H1 (cell line): ENCODE measurements around the gene RHCG. TPM values are rescaled to one million over a fixed set of nuclear protein-coding genes. Genes with fewer than 3 reads are reported as not detected.

Experiments used
- CTCF ChIA-PET: fragments of 300-600 bp; sonication (Branson Sonifier 250); formaldehyde crosslinking; loops from one replicate; lab custom pipeline; 2021; ENCODE audit not compliant: partially characterized antibody; lab: Charles Lee
- POLR2A ChIA-PET: fragments of 300-600 bp; sonication (Branson Sonifier 250); formaldehyde crosslinking; loops from one replicate; lab custom pipeline; 2021; ENCODE audit warnings: inconsistent platforms; ENCODE audit not compliant: partially characterized antibody; lab: Charles Lee
- DNase-seq, 2 experiments: peaks; one replicate each; pipeline versions ENCODE4 v3.0.0 to v3.0.0-alpha.2; 2010 to 2022; ENCODE audit warnings: low spot score in 2 of 2, low read depth in 1 of 2, mixed read lengths in 1 of 2
- FAIRE-seq: peaks from 2 replicates; lab custom pipeline; 2011; peaks lifted over from hg19 to GRCh38; lab: Jason Lieb, UNC
- H2AFZ ChIP-seq: 2 replicates; pipeline ENCODE4 v1.8.1; 2012; ENCODE audit warnings: low read length, inconsistent platforms
- H2AK5ac ChIP-seq: 2 replicates; pipeline ENCODE4 v1.6.1; 2013; ENCODE audit warnings: low read depth, low read length
- H2BK120ac ChIP-seq: replicated peaks from 2 replicates; pipeline ENCODE3; 2013; ENCODE audit warnings: low read depth, low read length, inconsistent platforms
- H2BK12ac ChIP-seq: 2 replicates; pipeline ENCODE4 v1.6.1; 2013; ENCODE audit warnings: low read depth, low read length
- H2BK15ac ChIP-seq: 2 replicates; pipeline ENCODE4 v1.6.1; 2013; ENCODE audit warnings: low read length
- H2BK20ac ChIP-seq: 2 replicates; pipeline ENCODE4 v1.6.1; 2013; ENCODE audit warnings: low read length
- H2BK5ac ChIP-seq: 2 replicates; pipeline ENCODE4 v1.6.1; 2013; ENCODE audit warnings: low read depth, low read length
- H3K14ac ChIP-seq: 2 replicates; pipeline ENCODE4 v1.6.1; 2013; ENCODE audit warnings: inconsistent platforms; ENCODE audit not compliant: insufficient read length
- H3K18ac ChIP-seq: 2 replicates; pipeline ENCODE4 v1.6.1; 2013; ENCODE audit warnings: low read length; ENCODE audit errors: extremely low read depth
- H3K23ac ChIP-seq: 2 replicates; pipeline ENCODE4 v1.6.1; 2013; ENCODE audit warnings: inconsistent platforms; ENCODE audit not compliant: insufficient read length
- H3K23me2 ChIP-seq: 2 replicates; pipeline ENCODE4 v1.6.1; 2013; ENCODE audit warnings: low read depth, low read length
- H3K27ac ChIP-seq: 2 replicates; pipeline ENCODE4 v1.6.1; 2011; ENCODE audit warnings: low read depth, low read length, inconsistent platforms
- H3K27me3 ChIP-seq, 4 experiments: replicated peaks in 1 of 4; 1 replicate in 1 of 4; 2 replicates in 3 of 4; pipeline versions ENCODE4 v1.6.1 to v1.8.1; 2011 to 2013; ENCODE audit warnings: low read length in 3 of 4, mild to moderate bottlenecking in 3 of 4, inconsistent platforms in 2 of 4, mixed read lengths in 2 of 4, moderate library complexity in 1 of 4; ENCODE audit not compliant: control insufficient read depth in 3 of 4, insufficient read depth in 3 of 4; ENCODE audit errors: extremely low read depth in 1 of 4
- H3K36me3 ChIP-seq, 4 experiments: 2 replicates each; pipeline versions ENCODE4 v1.6.1 to v1.8.1; 2011 to 2013; ENCODE audit warnings: mild to moderate bottlenecking in 4 of 4, low read length in 3 of 4, moderate library complexity in 2 of 4, control low read depth in 1 of 4, inconsistent platforms in 1 of 4; ENCODE audit not compliant: insufficient read depth in 4 of 4, control insufficient read depth in 2 of 4
- H3K4ac ChIP-seq: replicated peaks from 2 replicates; pipeline ENCODE3; 2013; ENCODE audit warnings: low read length, low read depth, mixed read lengths, inconsistent platforms; ENCODE audit not compliant: insufficient read length
- H3K4me1 ChIP-seq, 4 experiments: replicated peaks in 1 of 4; 1 replicate in 1 of 4; 2 replicates in 3 of 4; pipeline versions ENCODE4 v1.6.1 to v1.8.1; 2011 to 2013; ENCODE audit warnings: low read length in 3 of 4, inconsistent platforms in 2 of 4, mixed read lengths in 1 of 4; ENCODE audit not compliant: insufficient read depth in 4 of 4, control insufficient read depth in 3 of 4
- H3K4me2 ChIP-seq, 2 experiments: 2 replicates each; pipeline versions ENCODE4 v1.6.1 to v1.8.1; 2011 to 2013; ENCODE audit warnings: low read depth in 2 of 2, low read length in 2 of 2, control low read depth in 1 of 2, inconsistent platforms in 1 of 2, mild to moderate bottlenecking in 1 of 2; ENCODE audit not compliant: insufficient read depth in 1 of 2
- H3K4me3 ChIP-seq, 4 experiments: fragments of 200-600, 300-600 bp in 1 of 4; sonication (generic), shearing (Covaris generic), sonication (Bioruptor Twin) in 1 of 4; 2 replicates each; pipeline versions ENCODE4 v1.5.1 to v1.8.1; 2011 to 2016; ENCODE audit warnings: low read length in 4 of 4, low read depth in 3 of 4, control low read depth in 2 of 4, inconsistent platforms in 2 of 4, mild to moderate bottlenecking in 2 of 4, mixed read lengths in 1 of 4, moderate library complexity in 1 of 4; ENCODE audit not compliant: insufficient read depth in 2 of 4; ENCODE audit errors: extremely low read depth in 1 of 4
- H3K56ac ChIP-seq: replicated peaks from 2 replicates; pipeline ENCODE3; 2013; ENCODE audit warnings: low read depth, mild to moderate bottlenecking, mixed read lengths, low read length, inconsistent platforms; ENCODE audit not compliant: insufficient read length
- H3K79me1 ChIP-seq: 2 replicates; pipeline ENCODE4 v1.6.1; 2013; ENCODE audit warnings: low read depth, low read length, control low read depth
- H3K79me2 ChIP-seq, 2 experiments: 2 replicates each; pipeline versions ENCODE4 v1.6.1 to v1.8.1; 2012 to 2013; ENCODE audit warnings: low read length in 2 of 2, mild to moderate bottlenecking in 2 of 2, inconsistent platforms in 1 of 2; ENCODE audit not compliant: insufficient read depth in 2 of 2, control insufficient read depth in 1 of 2
- H3K9ac ChIP-seq, 4 experiments: replicated peaks in 1 of 4; 1 replicate in 1 of 4; 2 replicates in 3 of 4; pipeline versions ENCODE4 v1.6.1 to v1.8.1; 2011 to 2013; ENCODE audit warnings: low read depth in 3 of 4, low read length in 3 of 4, control low read depth in 2 of 4, mild to moderate bottlenecking in 2 of 4, moderate library complexity in 2 of 4, inconsistent platforms in 1 of 4; ENCODE audit errors: extremely low read depth in 1 of 4
- H3K9me3 ChIP-seq, 2 experiments: 2 replicates each; pipeline versions ENCODE4 v1.6.1 to v1.8.1; 2012 to 2013; ENCODE audit warnings: mild to moderate bottlenecking in 2 of 2, moderate library complexity in 2 of 2, control low read depth in 1 of 2, inconsistent platforms in 1 of 2, low read depth in 1 of 2, low read length in 1 of 2, mixed read lengths in 1 of 2; ENCODE audit not compliant: insufficient read depth in 2 of 2
- H4K20me1 ChIP-seq, 2 experiments: replicated peaks in 1 of 2; 2 replicates each; pipeline versions ENCODE3 to v1.8.1; 2011 to 2013; ENCODE audit warnings: inconsistent platforms in 2 of 2, low read length in 2 of 2, mild to moderate bottlenecking in 1 of 2; ENCODE audit not compliant: insufficient read depth in 2 of 2, control insufficient read depth in 1 of 2
- H4K5ac ChIP-seq: 2 replicates; pipeline ENCODE4 v1.6.1; 2013; ENCODE audit warnings: low read length, low read depth, mixed read lengths, inconsistent platforms; ENCODE audit not compliant: insufficient read length
- H4K8ac ChIP-seq: 2 replicates; pipeline ENCODE4 v1.8.0; 2013; ENCODE audit warnings: mild to moderate bottlenecking, moderate library complexity, low read length, inconsistent platforms; ENCODE audit not compliant: insufficient read depth; ENCODE audit errors: extremely low read depth
- H4K91ac ChIP-seq: replicated peaks from 2 replicates; pipeline ENCODE3; 2013; ENCODE audit warnings: low read length, mixed read lengths, inconsistent platforms; ENCODE audit not compliant: insufficient read length
- ATF2 ChIP-seq: IDR thresholded peaks from 2 replicates; pipeline ENCODE4 v1.6.1; 2012; ENCODE audit warnings: low read length, inconsistent platforms
- ATF3 ChIP-seq: IDR thresholded peaks from 2 replicates; pipeline ENCODE4 v1.6.1; 2011; ENCODE audit warnings: low read depth, mild to moderate bottlenecking, low read length; ENCODE audit not compliant: insufficient read depth
- E2F6 ChIP-seq: IDR thresholded peaks from 2 replicates; pipeline ENCODE4 v1.6.1; 2012; ENCODE audit warnings: inconsistent platforms
- EP300 ChIP-seq, 2 experiments: IDR thresholded peaks; 1 replicate in 1 of 2; 2 replicates in 1 of 2; pipeline ENCODE4 v1.6.1; 2011 to 2012; ENCODE audit warnings: low read depth in 2 of 2, low read length in 2 of 2, mild to moderate bottlenecking in 2 of 2, borderline replicate concordance in 1 of 2, inconsistent platforms in 1 of 2, moderate library complexity in 1 of 2
- MAX ChIP-seq: IDR thresholded peaks from 2 replicates; pipeline ENCODE4 v1.6.1; 2012; ENCODE audit warnings: inconsistent platforms
- SAP30 ChIP-seq: fragments of 300-600 bp; sonication (generic); IDR thresholded peaks from 2 replicates; pipeline ENCODE4 v1.7.1; 2012; ENCODE audit warnings: low read length, moderate library complexity, mild to moderate bottlenecking, inconsistent platforms; ENCODE audit not compliant: insufficient read depth, insufficient replicate concordance
- SP2 ChIP-seq: IDR thresholded peaks from 2 replicates; pipeline ENCODE4 v1.6.1; 2012; ENCODE audit warnings: mild to moderate bottlenecking, low read length, inconsistent platforms
- USF2 ChIP-seq: IDR thresholded peaks from 2 replicates; pipeline ENCODE4 v1.6.1; 2011; ENCODE audit warnings: low read length, improper control_type of control experiment
- WGBS, 2 experiments: shearing (Covaris generic) in 1 of 2; methylation state at CpG; one replicate each; pipeline versions ENCODE4 v1.1.6 to v1.1.7; 2013 to 2015; ENCODE audit warnings: low lambda C conversion rate in 2 of 2, mixed read lengths in 2 of 2, inconsistent platforms in 1 of 2, low coverage in 1 of 2, missing lambda C conversion rate in 1 of 2; ENCODE audit not compliant: insufficient replicate concordance in 2 of 2, insufficient coverage in 1 of 2, insufficient read length in 1 of 2; ENCODE audit errors: extremely low coverage in 1 of 2, missing lambda C conversion rate in 1 of 2; 5-methylcytosine and 5-hydroxymethylcytosine counted together
- polyA plus RNA-seq, 7 experiments: library from polyadenylated mRNA; depleted of rRNA in 3 of 7; stranded (reverse) in 5 of 7; unstranded in 2 of 7; fragments of >200 nt in 5 of 7; fragments of 200-250 nt in 2 of 7; gene quantifications; 1 replicate in 5 of 7; 2 replicates in 1 of 7; 4 replicates in 1 of 7; pipeline versions ENCODE4 v1.2.1 to v1.2.3, GENCODE V29; 2011 to 2013; ENCODE audit warnings: missing spikeins in 2 of 7, mixed read lengths in 2 of 7
- total RNA-seq: library from RNA; stranded (reverse); fragmentation: NEBNext Ultra II Directional; extraction: Animal tissue kit (Norgen Biotek cat#: 25700); gene quantifications from 2 replicates; pipeline ENCODE4 v1.2.1, GENCODE V29; 2021

The RHCG gene
- total and polyA plus RNA-seq, 2 of the 8 experiments (the other 6 are each of a cell fraction or from before 2014, with no cell fraction given), result 0.68 TPM; not detected in 1

GRCh38 chr15:89429986-89430385, 66.4 kb downstream of the RHCG start:
- Histone ChIP-seq H2AFZ (no peak overlapping the region), H3K18ac (no peak overlapping the region), H3K23ac (no peak overlapping the region)

More at GRCh38 chr15:89429986-89430385, 66.4 kb downstream of the RHCG start:
- Histone ChIP-seq H2BK120ac (no peak overlapping the region), H3K9ac (no peak overlapping the region), H2AK5ac (no peak overlapping the region), H2BK20ac (no peak overlapping the region), H3K27ac (no peak overlapping the region), H3K79me1 (no peaks in the 10 kb centered on the region), H3K56ac (no peak overlapping the region), H3K79me2 (no peaks in the 10 kb centered on the region), H2BK15ac (no peak overlapping the region), H4K20me1 (no peaks in the 10 kb centered on the region), H3K4ac (no peak overlapping the region), H4K8ac (no peak overlapping the region), H4K5ac (no peak overlapping the region), H3K4me2 (peak overlapping the region; percentile 4 to 93; a peak in 2 of 4 replicates), H3K36me3 (no peaks in the 10 kb centered on the region), H3K4me1 (peaks cover 0 to 6% (median 2%) of the 10 kb centered on the region in 4 experiments; a peak in 2 of 7 replicates), H3K23me2 (peaks cover 2% of the 10 kb centered on the region; the same call in 1 of the 2 replicates), H3K14ac (no peak overlapping the region), H3K4me3 (peak overlapping the region in 1 of 4 experiments; percentile 54; a peak in 2 of 8 replicates), H3K27me3 (peaks cover 0 to 22% (median 13%) of the 10 kb centered on the region in 4 experiments; a peak in 6 of 7 replicates), H3K9me3 (no peaks in the 10 kb centered on the region), H4K91ac (no peak overlapping the region), H2BK12ac (no peak overlapping the region), H2BK5ac (no peak overlapping the region)
- CTCF ChIA-PET, result interaction anchor here (0.6 to 17.4 kb wide), 37 partner anchors 8 to 256 kb away, joined by 3 to 385 read pairs (median 4); no protein-coding TSS in a partner anchor
- POLR2A ChIA-PET, result interaction anchor here (2.0 kb wide), 1 partner anchor 13 kb away, joined by 5 read pairs; no protein-coding TSS in a partner anchor
- WGBS, 2 experiments, result 68% methylated on average over 2 of the region's 2 CpGs; no CpG with 5 or more reads in 1 of the 2 experiments
- DNase-seq (no peak), FAIRE-seq (no peak)
- TF ChIP-seq SP2, result no peak
- TF ChIP-seq ATF2, result no peak
- TF ChIP-seq MAX, result no peak
- TF ChIP-seq SAP30, result no peak
- TF ChIP-seq ATF3, result no peak
- TF ChIP-seq EP300 (IDR thresholded peaks at IDR 0.05; ENCODE audit: borderline replicate concordance in 1 of 2, low read depth in 2 of 2, low read length in 2 of 2), result no peak
- TF ChIP-seq E2F6, result no peak
- no peak for TF ChIP-seq USF2
